ENCODE results near the gene ESRRA.
A peak's percentile ranks its signal among the peaks of the same experiment; 100 is the strongest.

ESRRA gene

GRCh38 chr11:64275031-64275800 is 30.1 kb upstream of the ESRRA start:
- DNase-seq: no peak

GRCh38 chr11:64275841-64276240 is 29.5 kb upstream of the ESRRA start:
- no peak for DNase-seq

GRCh38 chr11:64276653-64277431 is 28.5 kb upstream of the ESRRA start:
- no peak for DNase-seq

- DNase-seq: no peak
These were observed 26.6 kb upstream of the ESRRA start for GRCh38 chr11:64278576-64279190.

GRCh38 chr11:64281957-64282770 is 23.2 kb upstream of the ESRRA start:
- no peak for DNase-seq

- no peak for DNase-seq
These were observed 22.2 kb upstream of the ESRRA start for GRCh38 chr11:64283092-64283491.

- peak; percentile 95 for DNase-seq
These were observed 21.0 kb upstream of the ESRRA start, which contains the start of gene BAD for GRCh38 chr11:64284048-64284961. Gene BAD (minus strand): TSS chr11:64284665. CDS start chr11:64284368, 297 bp downstream.

GRCh38 chr11:64284962-64285884 is 20.1 kb upstream of the ESRRA start, which contains the start of gene GPR137:
Gene GPR137 (plus strand): TSS chr11:64285848. CDS start chr11:64286525, 677 bp downstream.
- DNase-seq: peak; percentile 77

GRCh38 chr11:64285885-64286800 is 19.2 kb upstream of the ESRRA start:
- DNase-seq: peak; percentile 37

GRCh38 chr11:64286801-64287159 is 18.5 kb upstream of the ESRRA start:
- no peak for DNase-seq

- no peak for DNase-seq
These were observed 17.5 kb upstream of the ESRRA start for GRCh38 chr11:64287676-64288352.

GRCh38 chr11:64288353-64288750 is 17.0 kb upstream of the ESRRA start:
- DNase-seq: no peak

- DNase-seq: no peak
These were observed 16.2 kb upstream of the ESRRA start for GRCh38 chr11:64289002-64289564.

- no peak for DNase-seq
These were observed 14.7 kb upstream of the ESRRA start for GRCh38 chr11:64290352-64291261.

GRCh38 chr11:64291262-64291751 is 14.0 kb upstream of the ESRRA start, which contains the start of gene KCNK4:
Gene KCNK4 (plus strand): TSS chr11:64291302. CDS start chr11:64293019, 1,717 bp downstream.
- no peak for DNase-seq

GRCh38 chr11:64291752-64292459 is 13.4 kb upstream of the ESRRA start:
- DNase-seq: no peak
